ENCODE measurements around the gene WDR27.
"Not testable (repeated sequence)": the region's sequence is repeated elsewhere in the genome, so short reads cannot be mapped to it uniquely, and the experiment has no call there.

Gene WDR27

GRCh38 chr6:169660751-169661390 lies 41.0 kb downstream of the WDR27 start:
- DNase-seq: no peak

- no peak for DNase-seq
Measured at GRCh38 chr6:169659820-169660610, 41.8 kb downstream of the WDR27 start.

- no peak for DNase-seq
Measured at GRCh38 chr6:169657284-169657610, 44.6 kb downstream of the WDR27 start.

GRCh38 chr6:169656546-169657283 lies 45.1 kb downstream of the WDR27 start:
- DNase-seq: no peak

- DNase-seq: no peak
Measured at GRCh38 chr6:169654598-169655391, 47.0 kb downstream of the WDR27 start.

GRCh38 chr6:169653691-169654090 lies 48.1 kb downstream of the WDR27 start:
- DNase-seq: no peak

- no peak for DNase-seq
Measured at GRCh38 chr6:169652896-169653295, 48.9 kb downstream of the WDR27 start.

- no peak for DNase-seq
Measured at GRCh38 chr6:169651498-169651897, 50.3 kb downstream of the WDR27 start.

- DNase-seq: no peak
Measured at GRCh38 chr6:169650959-169651292, 50.9 kb downstream of the WDR27 start.

GRCh38 chr6:169650241-169650958 lies 51.4 kb downstream of the WDR27 start:
- DNase-seq: no peak

GRCh38 chr6:169648617-169649016 lies 53.2 kb downstream of the WDR27 start:
- DNase-seq: no peak

- DNase-seq: no peak
Measured at GRCh38 chr6:169648092-169648491, 53.7 kb downstream of the WDR27 start.

- no peak for DNase-seq
Measured at GRCh38 chr6:169647637-169648036, 54.2 kb downstream of the WDR27 start.

- DNase-seq: no peak
Measured at GRCh38 chr6:169646906-169647567, 54.8 kb downstream of the WDR27 start.

GRCh38 chr6:169645459-169645858 lies 56.4 kb downstream of the WDR27 start:
- not testable (repeated sequence) for DNase-seq

- no peak for DNase-seq
Measured at GRCh38 chr6:169643521-169643920, 58.3 kb downstream of the WDR27 start.

GRCh38 chr6:169642455-169642854 lies 59.4 kb downstream of the WDR27 start:
- DNase-seq: no peak

GRCh38 chr6:169641461-169642085 lies 60.3 kb downstream of the WDR27 start:
- DNase-seq: no peak

- DNase-seq: no peak
Measured at GRCh38 chr6:169640983-169641382, 60.8 kb downstream of the WDR27 start.

- DNase-seq: no peak
Measured at GRCh38 chr6:169640351-169640852, 61.4 kb downstream of the WDR27 start.

GRCh38 chr6:169639653-169640278 lies 62.1 kb downstream of the WDR27 start:
- DNase-seq: no peak

Data from SHP77 treated with DMSO at 0.1 percent for 48 hours (cell line).